GM15510 (cell line): ENCODE measurements around the gene BMAL1.

Experiments used
- POLR2A ChIP-seq: IDR thresholded peaks from 3 replicates; pipeline ENCODE4 v1.6.1; 2011; ENCODE audit warnings: borderline replicate concordance; ENCODE audit not compliant: insufficient read length; ENCODE audit errors: extremely low read depth

The BMAL1 gene

GRCh38 chr11:13357232-13357631, 79.6 kb downstream of the BMAL1 start:
- TF ChIP-seq POLR2A = no peak

DNA sequence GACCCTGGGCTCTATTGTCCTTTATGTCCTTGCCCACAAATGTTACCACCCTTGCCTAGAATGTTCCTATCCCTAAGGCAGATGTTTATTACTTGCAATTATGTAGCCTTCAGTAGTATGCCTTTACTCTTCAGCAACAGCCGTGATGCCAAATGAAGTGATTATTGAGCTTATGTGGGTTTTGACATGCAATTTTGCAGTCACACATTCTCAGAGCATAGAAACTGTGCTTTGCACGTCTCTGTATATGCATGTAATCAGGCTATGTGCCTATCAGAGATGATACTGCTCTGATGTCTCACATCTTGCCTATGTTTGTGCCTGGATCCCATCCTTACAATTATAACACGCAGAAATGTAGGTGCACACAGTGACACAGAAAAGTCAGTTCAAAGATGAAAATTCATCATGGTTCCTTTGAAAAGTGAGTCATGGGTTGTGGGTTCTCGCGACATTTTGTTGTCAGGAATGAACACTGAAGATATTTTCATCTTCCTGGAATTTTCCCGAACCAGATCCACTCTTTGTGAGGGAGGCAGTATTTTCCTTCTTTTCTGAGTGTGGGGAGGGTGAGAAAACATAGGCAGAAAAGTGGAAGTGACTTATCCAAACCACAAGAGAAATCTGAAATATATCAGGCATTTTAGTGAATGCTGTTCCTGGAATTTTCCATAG, 81.1 kb downstream of the BMAL1 start:
- no peak for TF ChIP-seq POLR2A

DNA sequence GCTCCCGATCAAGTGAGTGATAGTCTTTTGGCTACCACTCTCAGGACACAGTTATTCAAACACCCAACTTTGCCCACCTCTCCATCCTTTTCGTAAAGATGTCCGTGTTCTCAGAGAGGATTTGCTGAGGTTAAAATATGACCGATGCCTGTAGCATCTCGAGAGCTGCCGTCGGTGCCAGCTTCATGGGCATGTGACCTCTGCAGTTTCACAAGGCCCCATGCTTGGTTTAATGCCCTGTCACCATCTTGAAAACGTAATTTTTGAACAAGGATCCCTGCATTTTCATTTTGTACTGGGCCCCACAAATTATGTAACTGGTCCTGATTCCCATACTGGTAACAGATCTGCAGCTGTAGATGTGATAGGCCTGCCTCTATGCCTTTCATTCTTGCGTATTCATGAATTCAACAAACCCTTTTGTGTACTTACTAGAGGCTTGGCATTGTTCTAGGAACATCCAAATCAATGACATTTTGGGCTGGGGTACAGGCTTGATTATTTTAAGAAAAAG, 85.1 kb downstream of the BMAL1 start:
- no peak for TF ChIP-seq POLR2A

DNA sequence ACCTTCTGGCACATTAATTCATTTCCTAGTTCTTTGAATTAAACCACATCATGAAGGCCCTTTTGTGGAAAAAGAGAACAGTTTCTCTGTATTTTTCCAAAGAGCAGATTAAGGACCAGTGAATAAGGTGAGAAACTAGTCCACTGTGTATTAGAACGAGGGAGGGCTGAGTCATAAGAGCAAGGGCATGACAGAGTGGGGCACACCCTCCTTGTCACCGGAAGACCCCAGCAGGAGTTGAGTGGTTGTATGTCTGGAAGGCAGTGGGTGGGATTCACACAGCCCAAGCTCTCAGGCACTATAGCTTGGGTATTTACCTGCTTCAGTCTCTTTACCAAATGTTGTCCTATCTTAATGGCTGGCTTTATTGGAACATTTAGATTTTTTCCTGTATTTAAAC, 86.8 kb downstream of the BMAL1 start:
- TF ChIP-seq POLR2A = no peak

DNA sequence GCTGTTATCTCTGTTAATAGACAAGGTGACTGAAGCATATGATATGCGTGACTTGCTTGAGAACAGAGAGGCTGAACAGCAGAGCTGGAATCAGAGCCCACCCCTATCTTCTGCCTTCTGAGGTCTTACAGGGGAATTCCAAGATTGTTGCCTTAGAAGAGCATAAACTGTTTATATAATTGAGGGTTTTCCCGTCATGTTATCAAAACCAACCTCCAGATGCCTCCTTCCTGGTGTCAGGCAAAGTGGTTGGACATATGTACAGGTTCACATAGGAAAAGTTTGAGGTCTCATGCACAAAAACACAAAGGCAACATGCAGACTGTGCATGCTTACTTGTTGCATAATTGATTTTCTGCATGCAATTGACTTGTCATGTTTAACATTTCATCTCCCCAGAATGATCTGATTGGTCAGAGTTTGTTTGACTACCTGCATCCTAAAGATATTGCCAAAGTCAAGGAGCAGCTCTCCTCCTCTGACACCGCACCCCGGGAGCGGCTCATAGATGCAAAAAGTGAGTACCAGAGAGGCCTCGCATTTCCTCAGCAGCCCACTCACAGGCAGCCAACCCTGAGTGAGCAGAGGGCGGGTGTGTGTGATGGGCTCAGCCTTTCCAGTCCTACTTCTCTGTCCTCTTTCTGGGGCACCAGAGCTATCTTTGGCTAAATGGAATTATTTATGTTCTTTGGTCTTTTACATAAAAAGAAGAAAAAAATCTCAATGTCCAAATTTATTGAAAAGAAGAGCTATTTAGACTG, 88.9 kb downstream of the BMAL1 start:
- no peak for TF ChIP-seq POLR2A

GRCh38 chr11:13367115-13367514, 89.5 kb downstream of the BMAL1 start:
- no peak for TF ChIP-seq POLR2A

GRCh38 chr11:13368041-13368446, 90.5 kb downstream of the BMAL1 start:
- no peak for TF ChIP-seq POLR2A

GRCh38 chr11:13373216-13373615, 95.6 kb downstream of the BMAL1 start:
- TF ChIP-seq POLR2A = no peak

- no peak for TF ChIP-seq POLR2A
Measured at GRCh38 chr11:13375798-13376197, 98.2 kb downstream of the BMAL1 start.

DNA sequence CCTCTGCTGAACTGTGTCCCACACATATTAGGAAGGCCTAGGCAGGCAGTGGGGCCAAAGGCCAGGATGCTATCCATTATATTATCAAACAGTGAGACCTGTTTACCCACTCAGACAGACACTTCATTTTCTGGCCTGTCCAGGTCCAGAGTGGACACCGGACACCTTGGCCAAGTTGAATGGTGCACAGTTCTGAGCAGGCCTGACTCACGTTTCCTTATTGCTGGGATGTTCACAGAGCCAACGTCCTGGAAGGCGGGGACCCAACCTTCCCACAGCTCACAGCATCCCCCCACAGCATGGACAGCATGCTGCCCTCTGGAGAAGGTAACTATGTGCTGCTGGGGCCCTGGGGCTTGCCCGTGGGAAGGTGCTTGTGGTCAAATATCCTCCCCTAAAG, 98.8 kb downstream of the BMAL1 start:
- no peak for TF ChIP-seq POLR2A

DNA sequence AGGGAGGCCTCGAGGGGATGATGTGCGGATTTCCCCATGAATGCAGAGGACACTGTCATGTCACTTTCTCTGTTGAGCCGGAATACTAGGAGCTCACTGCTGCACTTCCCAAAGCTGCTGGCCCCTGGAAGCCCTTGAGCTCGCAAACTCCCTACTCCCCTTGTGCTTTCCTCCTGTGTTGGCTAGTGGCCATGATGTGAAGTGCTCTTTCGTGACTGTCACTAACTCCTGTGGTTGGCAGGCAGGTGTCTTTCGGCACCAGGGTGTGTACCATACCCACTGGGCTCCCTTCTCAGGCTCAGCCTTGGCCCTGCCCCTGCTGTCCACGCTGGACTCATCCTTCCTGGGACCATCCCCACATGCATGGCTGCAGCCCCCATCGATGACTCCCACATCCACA, 99.2 kb downstream of the BMAL1 start:
- TF ChIP-seq POLR2A = no peak

GRCh38 chr11:13378316-13378715, 100.7 kb downstream of the BMAL1 start:
- no peak for TF ChIP-seq POLR2A

DNA sequence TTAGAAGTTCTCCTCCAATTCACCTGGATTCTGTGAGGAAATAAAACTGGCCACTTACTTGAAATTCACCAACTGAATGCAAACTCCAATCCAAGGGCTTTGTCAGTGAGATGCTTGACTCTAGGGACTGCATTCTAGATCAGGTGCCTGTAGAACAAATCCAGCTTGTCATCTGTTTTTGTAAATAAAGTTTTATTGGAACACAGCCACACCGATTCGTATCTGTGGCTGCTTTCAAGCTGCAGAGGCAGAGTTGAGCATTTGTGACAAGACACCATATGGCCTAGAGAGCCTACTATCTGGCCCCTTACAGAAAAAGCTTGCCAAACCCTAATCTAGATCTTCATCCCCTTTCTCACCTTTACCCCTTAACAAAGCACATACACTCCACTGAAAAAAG, 103.1 kb downstream of the BMAL1 start:
- no peak for TF ChIP-seq POLR2A

DNA sequence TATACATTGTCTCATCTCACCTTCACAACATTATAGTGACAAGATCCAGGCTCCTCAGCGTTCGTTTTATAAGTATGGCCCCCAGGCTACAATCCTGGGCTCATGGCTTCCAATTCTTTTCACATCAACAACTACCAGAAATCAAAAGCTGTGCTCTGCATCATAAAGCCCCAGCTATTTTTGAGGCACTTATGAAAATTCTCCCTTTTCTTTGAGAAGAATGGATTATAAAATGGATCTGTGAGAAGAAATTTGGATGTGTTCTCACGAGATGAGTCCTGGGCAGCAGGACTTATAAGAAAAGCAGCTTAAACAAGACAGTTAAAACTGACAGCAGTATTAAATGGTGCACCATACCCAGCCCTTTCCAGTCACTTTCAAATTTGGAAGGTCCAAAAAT, 105.2 kb downstream of the BMAL1 start:
- TF ChIP-seq POLR2A = no peak

DNA sequence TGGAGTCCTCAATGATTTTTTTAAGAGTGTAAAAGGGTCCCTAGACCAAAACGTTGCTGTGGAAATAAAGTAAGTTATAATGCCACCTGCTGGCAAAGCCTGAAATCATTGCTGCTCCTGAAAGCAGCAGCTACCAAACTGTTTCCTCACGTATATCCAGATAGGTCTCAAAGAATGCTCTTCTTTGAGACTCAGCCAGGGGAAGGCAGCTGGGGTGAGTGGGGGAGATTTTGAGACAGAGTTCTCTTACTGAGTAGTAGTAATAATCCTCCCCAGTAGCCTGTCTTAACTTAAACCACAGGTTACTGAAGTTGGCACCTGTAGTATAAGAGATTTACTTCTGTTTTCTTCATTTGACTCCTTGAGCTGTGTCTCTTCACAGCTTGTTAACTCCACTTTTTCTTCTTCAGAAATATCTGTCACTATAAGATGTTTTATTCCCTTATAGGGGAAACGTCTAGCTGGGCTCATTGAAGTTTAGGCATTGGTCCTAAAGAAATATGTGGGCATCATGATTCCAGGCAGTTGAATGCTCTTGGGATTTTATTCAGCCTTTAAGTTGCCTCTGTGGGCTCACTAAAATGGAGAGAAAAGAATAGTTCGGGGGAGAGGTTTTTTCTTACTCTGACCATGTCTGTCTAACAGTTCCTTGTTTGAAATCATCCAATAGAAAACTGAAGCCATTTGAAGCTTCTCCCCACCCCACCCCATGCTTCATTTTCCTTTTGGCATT, 107.5 kb downstream of the BMAL1 start:
- no peak for TF ChIP-seq POLR2A
